ENCODE measurements around the gene DHRS7B.
"Not testable (repeated sequence)": the region's sequence is repeated elsewhere in the genome, so short reads cannot be mapped to it uniquely, and the experiment has no call there.

Gene DHRS7B

GRCh38 chr17:21126645-21127508 is at the start of gene DHRS7B:
Gene DHRS7B (plus strand): TSS chr17:21126964. CDS start chr17:21126972, 8 bp downstream.
- DNase-seq = peak; percentile 84 to 92

DNA sequence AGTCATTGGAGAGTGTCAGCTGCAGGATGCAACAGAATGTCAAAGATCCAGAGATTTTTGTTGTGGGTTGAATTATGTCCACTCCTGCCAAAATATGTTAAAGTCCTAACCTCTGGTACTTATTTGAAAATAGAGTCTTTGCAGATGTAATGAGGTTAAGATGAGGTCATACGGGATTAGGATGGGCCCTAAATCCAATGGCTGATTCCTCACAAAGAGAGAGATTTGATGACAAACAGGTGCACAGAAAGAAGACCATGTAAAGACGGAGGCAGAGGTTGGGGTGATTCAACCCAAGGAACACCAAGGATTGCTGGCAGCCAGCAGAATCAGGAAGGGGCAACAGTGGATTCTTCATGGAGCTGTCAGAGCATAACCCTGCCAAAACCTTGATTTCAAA is 49.5 kb upstream of the DHRS7B start:
- no peak for DNase-seq

- no peak for DNase-seq
Observed at GRCh38 chr17:21078016-21078780, 48.6 kb upstream of the DHRS7B start.

DNA sequence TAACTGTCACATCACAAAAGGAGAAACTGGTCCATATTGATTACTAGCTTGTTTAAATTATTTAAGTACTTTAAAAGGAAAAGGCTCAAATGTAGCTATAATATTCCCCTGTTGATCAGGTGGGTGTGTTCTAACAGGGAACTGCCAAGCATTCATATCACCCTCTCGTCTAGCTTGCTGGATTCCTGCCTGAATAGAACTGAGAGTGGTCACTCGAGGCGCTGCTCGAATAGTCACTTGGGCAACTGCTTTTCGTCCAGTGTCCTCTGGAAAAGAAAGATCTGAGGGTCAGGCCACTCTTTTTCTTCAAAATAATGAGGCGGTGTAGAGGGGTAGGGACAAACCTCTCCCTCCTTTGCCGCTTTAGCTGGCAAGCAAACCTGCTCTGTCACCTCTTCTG is 47.6 kb upstream of the DHRS7B start:
- no peak for DNase-seq

DNA sequence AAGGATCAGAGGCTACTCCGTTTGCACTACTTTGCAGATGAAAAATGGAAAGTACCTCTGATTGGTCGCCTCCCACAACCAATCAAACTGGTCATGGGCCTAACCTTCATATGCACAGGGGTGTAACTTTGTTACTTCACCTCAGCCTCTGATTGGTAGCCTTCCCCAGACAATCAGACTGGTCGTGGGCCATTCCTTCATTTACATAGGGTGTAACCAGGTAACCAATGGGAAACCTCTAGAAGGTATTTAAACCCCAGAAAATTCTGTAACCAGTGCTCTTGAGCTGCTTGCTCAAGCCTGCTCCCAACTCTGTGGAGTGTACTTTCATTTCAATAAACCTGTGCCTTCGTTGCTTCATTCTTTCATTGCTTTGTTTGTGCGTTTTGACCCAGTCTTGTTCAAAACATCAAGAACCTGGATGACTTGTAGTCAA is 44.7 kb upstream of the DHRS7B start:
- no peak for DNase-seq

DNA sequence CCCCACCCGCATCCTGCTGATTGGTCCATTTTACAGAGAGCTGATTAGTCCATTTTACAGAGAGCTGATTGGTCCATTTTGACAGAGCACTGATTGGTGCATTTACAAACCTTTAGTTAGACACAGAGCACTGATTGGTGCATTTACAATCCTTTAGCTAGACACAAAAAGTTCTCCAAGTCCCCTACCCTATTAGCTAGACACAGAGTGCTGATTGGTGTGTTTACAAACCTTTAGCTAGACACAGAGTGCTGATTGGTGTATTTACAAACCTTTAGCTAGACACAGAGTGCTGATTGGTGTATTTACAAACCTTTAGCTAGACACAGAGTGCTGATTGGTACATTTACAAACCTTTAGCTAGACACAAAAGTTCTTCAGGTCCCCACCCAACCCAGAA is 41.5 kb upstream of the DHRS7B start:
- not testable (repeated sequence) for DNase-seq

- DNase-seq = no peak
Observed at GRCh38 chr17:21085707-21086106, 41.1 kb upstream of the DHRS7B start.

DNA sequence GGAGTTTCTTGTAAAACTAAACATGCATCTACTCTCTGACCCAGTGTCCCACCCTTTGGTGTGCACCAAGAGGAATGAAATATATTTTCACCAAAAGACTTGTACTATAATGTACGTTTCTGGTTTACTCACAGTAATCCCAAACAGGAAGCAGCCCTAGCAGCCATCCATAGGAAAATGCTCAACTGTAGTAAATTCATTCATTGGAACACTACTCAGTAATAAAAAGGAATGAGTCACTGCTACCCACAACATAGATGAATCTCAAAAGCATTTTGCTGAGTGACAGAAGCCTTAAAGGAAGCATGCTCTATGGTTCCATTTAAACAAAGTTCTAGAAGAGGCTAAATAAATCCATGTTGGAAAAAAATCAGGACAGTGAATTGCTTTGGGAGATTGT is 37.6 kb upstream of the DHRS7B start:
- DNase-seq = no peak

GRCh38 chr17:21089933-21090901 is 36.5 kb upstream of the DHRS7B start:
- no peak for DNase-seq

GRCh38 chr17:21090902-21091618 is 35.7 kb upstream of the DHRS7B start:
- DNase-seq = peak in 1 of 2 donors; percentile 17

- DNase-seq = no peak
Observed at GRCh38 chr17:21094298-21094704, 32.5 kb upstream of the DHRS7B start.

DNA sequence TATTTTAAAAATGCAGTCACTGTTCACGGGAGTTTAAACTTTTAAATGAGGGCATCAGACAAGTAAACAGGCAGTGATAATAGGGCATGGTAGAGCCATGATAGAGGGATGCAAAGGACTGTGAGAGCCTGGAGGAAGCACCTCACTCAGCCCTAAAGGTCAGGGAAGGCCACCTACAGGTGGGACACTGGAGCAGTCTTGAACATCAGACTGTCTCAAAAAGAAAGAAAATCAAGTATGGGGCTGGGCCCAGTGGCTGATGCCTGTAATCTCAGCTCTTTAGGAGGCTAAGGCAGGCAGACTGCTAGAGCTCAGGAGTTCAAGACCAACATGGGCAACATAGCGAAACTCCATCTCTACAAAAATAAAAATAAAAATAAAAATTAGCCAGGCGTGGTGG is 31.0 kb upstream of the DHRS7B start:
- no peak for DNase-seq

GRCh38 chr17:21096874-21097273 is 29.9 kb upstream of the DHRS7B start:
- no peak for DNase-seq

- DNase-seq = peak; percentile 39 to 43
Observed at GRCh38 chr17:21098934-21099689, 27.7 kb upstream of the DHRS7B start.

- no peak for DNase-seq
Observed at GRCh38 chr17:21100636-21101035, 26.1 kb upstream of the DHRS7B start.

DNA sequence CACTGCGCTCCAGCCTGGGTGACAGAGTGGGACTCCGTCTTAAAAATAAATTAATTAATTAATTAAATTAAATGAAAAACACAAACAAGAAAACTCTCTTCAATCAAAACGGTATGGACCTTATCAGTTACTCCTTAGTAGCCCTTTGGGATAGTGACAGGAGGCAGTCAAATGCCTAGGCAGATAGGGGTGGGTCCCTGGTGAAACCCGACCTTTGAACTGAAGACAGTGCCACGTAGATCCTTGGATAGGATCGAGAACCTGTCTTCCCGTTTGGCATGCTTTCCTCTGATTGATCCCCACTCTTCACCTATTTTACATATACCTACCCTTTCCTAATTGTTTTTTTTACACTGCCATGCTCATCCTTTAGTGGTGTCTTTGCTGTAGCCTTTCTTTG is 22.2 kb upstream of the DHRS7B start:
- no peak for DNase-seq

DNA sequence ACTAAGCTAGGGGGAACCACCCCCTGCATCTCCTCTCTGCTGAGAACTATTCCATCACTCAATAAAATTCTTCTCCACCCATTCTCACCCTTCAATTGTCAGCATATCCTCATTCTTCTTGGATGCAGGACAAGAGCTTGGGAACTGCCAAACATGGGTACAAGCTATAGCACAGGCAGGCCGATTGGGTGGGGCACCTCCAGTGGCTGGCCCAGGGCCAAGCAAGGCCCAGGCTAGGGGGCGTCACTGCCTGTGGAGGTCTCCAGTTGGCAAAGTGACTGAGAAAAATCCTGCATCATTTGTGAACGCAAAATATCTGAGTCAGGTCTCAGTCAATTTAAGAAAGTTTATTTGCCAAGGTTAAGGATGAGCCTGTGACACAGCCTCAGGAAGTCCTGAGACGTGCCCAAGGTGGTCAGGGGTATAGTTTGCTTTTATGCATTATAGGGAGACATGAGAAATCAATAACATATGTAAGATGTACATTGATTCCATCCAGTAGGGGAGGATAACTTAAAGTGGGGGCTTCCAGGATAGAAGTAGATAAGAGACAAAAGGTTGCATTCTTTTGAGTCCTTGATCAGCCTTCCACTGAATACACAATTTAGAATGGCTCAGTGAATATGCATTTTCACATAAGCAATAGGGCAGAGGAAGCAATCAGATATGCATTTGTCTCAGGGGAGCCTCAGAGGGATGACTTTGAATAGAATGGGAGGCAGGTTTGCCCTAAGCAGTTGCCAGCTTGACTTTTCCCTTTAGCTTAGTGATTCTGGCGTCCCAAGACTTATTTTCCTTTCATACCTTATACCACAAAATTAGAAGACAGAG is 21.5 kb upstream of the DHRS7B start:
- no peak for DNase-seq

DNA sequence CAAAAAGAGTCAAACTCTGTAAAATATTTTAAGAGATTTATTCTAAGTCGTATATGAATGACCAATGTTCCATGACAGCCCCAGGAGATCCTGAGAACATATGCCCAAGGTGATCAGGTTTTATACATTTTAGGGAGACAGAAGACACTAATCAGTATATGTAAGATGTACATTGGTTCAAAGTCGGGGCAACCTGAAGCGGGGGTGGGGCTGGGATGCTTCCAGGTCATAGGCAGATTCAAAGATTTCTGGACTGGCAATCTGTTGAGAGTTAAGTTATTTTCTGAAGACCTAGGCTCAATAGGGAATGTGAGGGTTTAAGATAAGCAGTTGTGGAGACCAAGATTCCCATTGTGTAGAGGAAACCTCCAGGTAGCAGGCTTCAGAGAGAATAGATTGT is 20.4 kb upstream of the DHRS7B start:
- DNase-seq = no peak

DNA sequence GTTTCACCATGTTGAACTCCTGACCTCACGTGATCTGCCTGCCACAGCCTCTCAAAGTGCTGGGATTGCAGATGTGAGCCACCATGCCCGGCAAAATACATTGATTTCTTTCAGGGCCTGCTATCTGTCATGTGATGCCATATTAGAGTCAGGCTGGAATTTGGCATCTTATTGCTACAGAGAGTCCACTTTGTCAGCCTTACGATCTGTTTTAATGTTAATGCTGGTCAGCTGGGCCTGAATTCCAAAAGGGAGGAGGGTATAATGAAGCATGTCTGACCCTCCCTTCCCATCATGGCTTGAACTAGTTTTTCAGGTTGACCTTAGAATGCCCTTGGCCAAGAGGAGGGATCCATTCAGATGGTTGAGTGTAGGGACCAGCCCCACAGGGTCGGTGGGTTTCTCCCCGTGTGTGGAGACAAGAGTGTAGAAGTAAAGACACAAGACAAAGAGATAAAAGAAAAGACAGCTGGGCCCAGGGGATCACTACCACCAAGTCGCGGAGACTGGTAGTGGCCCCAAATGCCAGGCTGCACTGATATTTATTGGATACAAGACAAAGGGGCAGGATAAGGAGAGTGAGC is 19.6 kb upstream of the DHRS7B start:
- DNase-seq = not testable (repeated sequence)

GRCh38 chr17:21108651-21109050 is 18.1 kb upstream of the DHRS7B start:
- DNase-seq = no peak
